ENCODE results near the gene AGPS.

GRCh38 chr2:177394594-177394973 is 2.0 kb downstream of the AGPS start:
- TF ChIP-seq POLR2AphosphoS5 (IDR thresholded peaks at IDR 0.05; ENCODE audit: borderline replicate concordance, low read depth, low read length) = no peak
- TF ChIP-seq EZH2 (IDR thresholded peaks at IDR 0.05) = no peak
